Activated naive CD8-positive, alpha-beta T cell (primary cell): ENCODE measurements around the gene F2RL1.
"Not testable (repeated sequence)": the region's sequence is repeated elsewhere in the genome, so short reads cannot be mapped to it uniquely, and the experiment has no call there.

Experiments used
- H3K27ac Mint-ChIP-seq: one replicate; pipeline ENCODE4 v1.8.0; 2021; ENCODE audit warnings: mixed read lengths
- H3K27me3 Mint-ChIP-seq: one replicate; pipeline ENCODE4 v1.8.0; 2021; ENCODE audit warnings: mixed read lengths
- H3K36me3 Mint-ChIP-seq: one replicate; pipeline ENCODE4 v1.8.0; 2021; ENCODE audit warnings: mixed read lengths
- H3K4me1 Mint-ChIP-seq: one replicate; pipeline ENCODE4 v1.8.0; 2021; ENCODE audit warnings: low read depth, mixed read lengths
- H3K4me3 Mint-ChIP-seq: one replicate; pipeline ENCODE4 v1.8.0; 2021; ENCODE audit warnings: mild to moderate bottlenecking, mixed read lengths
- H3K9me3 Mint-ChIP-seq: one replicate; pipeline ENCODE4 v1.8.0; 2021; ENCODE audit warnings: low read depth, mixed read lengths

The F2RL1 gene

GRCh38 chr5:76794871-76795270, 24.0 kb upstream of the F2RL1 start:
- H3K4me1 Mint-ChIP-seq = peaks cover 12% of the 10 kb centered on the region
- H3K27ac Mint-ChIP-seq = no peak overlapping the region
- no peak overlapping the region for H3K4me3 Mint-ChIP-seq
- no peaks in the 10 kb centered on the region for H3K36me3 Mint-ChIP-seq
- H3K9me3 Mint-ChIP-seq = no peaks in the 10 kb centered on the region
- no peaks in the 10 kb centered on the region for H3K27me3 Mint-ChIP-seq

- Mint-ChIP-seq H3K27ac (no peak overlapping the region), H3K36me3 (no peaks in the 10 kb centered on the region), H3K4me1 (no peaks in the 10 kb centered on the region), H3K27me3 (no peaks in the 10 kb centered on the region), H3K9me3 (no peaks in the 10 kb centered on the region), H3K4me3 (no peak overlapping the region)
Observed at GRCh38 chr5:76799588-76799987, 19.2 kb upstream of the F2RL1 start.

- Mint-ChIP-seq H3K4me1 (no peaks in the 10 kb centered on the region), H3K9me3 (no peaks in the 10 kb centered on the region), H3K4me3 (no peak overlapping the region), H3K36me3 (no peaks in the 10 kb centered on the region), H3K27me3 (no peaks in the 10 kb centered on the region), H3K27ac (no peak overlapping the region)
Observed at GRCh38 chr5:76800579-76800978, 18.3 kb upstream of the F2RL1 start.

GRCh38 chr5:76801159-76801802, 17.5 kb upstream of the F2RL1 start:
- Mint-ChIP-seq H3K27ac (no peak overlapping the region), H3K27me3 (no peaks in the 10 kb centered on the region), H3K4me1 (no peaks in the 10 kb centered on the region), H3K4me3 (no peak overlapping the region), H3K9me3 (no peaks in the 10 kb centered on the region), H3K36me3 (no peaks in the 10 kb centered on the region)

GRCh38 chr5:76801803-76802195, 17.0 kb upstream of the F2RL1 start:
- Mint-ChIP-seq H3K27me3 (no peaks in the 10 kb centered on the region), H3K4me3 (no peak overlapping the region), H3K27ac (no peak overlapping the region), H3K4me1 (no peaks in the 10 kb centered on the region), H3K9me3 (no peaks in the 10 kb centered on the region), H3K36me3 (no peaks in the 10 kb centered on the region)

GRCh38 chr5:76804266-76804665, 14.6 kb upstream of the F2RL1 start:
- Mint-ChIP-seq H3K36me3 (no peaks in the 10 kb centered on the region), H3K27ac (no peak overlapping the region), H3K9me3 (no peaks in the 10 kb centered on the region), H3K27me3 (no peaks in the 10 kb centered on the region), H3K4me3 (no peak overlapping the region), H3K4me1 (no peaks in the 10 kb centered on the region)

- Mint-ChIP-seq H3K27ac (no peak overlapping the region), H3K4me3 (no peak overlapping the region), H3K36me3 (no peaks in the 10 kb centered on the region), H3K9me3 (no peaks in the 10 kb centered on the region), H3K4me1 (no peaks in the 10 kb centered on the region), H3K27me3 (no peaks in the 10 kb centered on the region)
Observed at GRCh38 chr5:76805821-76806505, 12.9 kb upstream of the F2RL1 start.

GRCh38 chr5:76807296-76807695, 11.5 kb upstream of the F2RL1 start:
- no peaks in the 10 kb centered on the region for H3K9me3 Mint-ChIP-seq
- H3K4me1 Mint-ChIP-seq = no peaks in the 10 kb centered on the region
- no peaks in the 10 kb centered on the region for H3K36me3 Mint-ChIP-seq
- H3K27me3 Mint-ChIP-seq = no peaks in the 10 kb centered on the region
- no peak overlapping the region for H3K27ac Mint-ChIP-seq
- no peak overlapping the region for H3K4me3 Mint-ChIP-seq

- H3K9me3 Mint-ChIP-seq = no peaks in the 10 kb centered on the region
- H3K4me1 Mint-ChIP-seq = no peaks in the 10 kb centered on the region
- H3K27me3 Mint-ChIP-seq = no peaks in the 10 kb centered on the region
- H3K4me3 Mint-ChIP-seq = no peak overlapping the region
- H3K27ac Mint-ChIP-seq = no peak overlapping the region
- H3K36me3 Mint-ChIP-seq = no peaks in the 10 kb centered on the region
Observed at GRCh38 chr5:76808141-76808691, 10.6 kb upstream of the F2RL1 start.

GRCh38 chr5:76809141-76809540, 9.7 kb upstream of the F2RL1 start:
- Mint-ChIP-seq H3K4me3 (no peak overlapping the region), H3K9me3 (no peaks in the 10 kb centered on the region), H3K27ac (no peak overlapping the region), H3K4me1 (no peaks in the 10 kb centered on the region), H3K27me3 (peaks cover under 1% of the 10 kb centered on the region), H3K36me3 (no peaks in the 10 kb centered on the region)

GRCh38 chr5:76810236-76810635, 8.6 kb upstream of the F2RL1 start:
- Mint-ChIP-seq H3K36me3 (no peaks in the 10 kb centered on the region), H3K4me1 (no peaks in the 10 kb centered on the region), H3K27ac (no peak overlapping the region), H3K27me3 (peaks cover 2% of the 10 kb centered on the region), H3K9me3 (no peaks in the 10 kb centered on the region), H3K4me3 (no peak overlapping the region)

- Mint-ChIP-seq H3K9me3 (no peaks in the 10 kb centered on the region), H3K4me3 (no peak overlapping the region), H3K4me1 (no peaks in the 10 kb centered on the region), H3K27me3 (peaks cover 5% of the 10 kb centered on the region), H3K36me3 (no peaks in the 10 kb centered on the region), H3K27ac (no peak overlapping the region)
Observed at GRCh38 chr5:76811214-76811613, 7.6 kb upstream of the F2RL1 start.

GRCh38 chr5:76812209-76812608, 6.6 kb upstream of the F2RL1 start:
- H3K36me3 Mint-ChIP-seq, H3K9me3 Mint-ChIP-seq, H3K4me3 Mint-ChIP-seq, H3K4me1 Mint-ChIP-seq, H3K27me3 Mint-ChIP-seq, H3K27ac Mint-ChIP-seq: not testable (repeated sequence)

GRCh38 chr5:76813982-76814562, 4.8 kb upstream of the F2RL1 start:
- H3K27me3 Mint-ChIP-seq = peaks cover 9% of the 10 kb centered on the region
- peaks cover 6% of the 10 kb centered on the region for H3K4me1 Mint-ChIP-seq
- H3K36me3 Mint-ChIP-seq = no peaks in the 10 kb centered on the region
- no peaks in the 10 kb centered on the region for H3K9me3 Mint-ChIP-seq
- H3K4me3 Mint-ChIP-seq = no peak overlapping the region
- no peak overlapping the region for H3K27ac Mint-ChIP-seq

GRCh38 chr5:76816110-76816831, 2.6 kb upstream of the F2RL1 start:
- Mint-ChIP-seq H3K36me3 (no peaks in the 10 kb centered on the region), H3K4me1 (peaks cover 18% of the 10 kb centered on the region), H3K27me3 (peaks cover 9% of the 10 kb centered on the region), H3K27ac (no peak overlapping the region), H3K9me3 (no peaks in the 10 kb centered on the region), H3K4me3 (no peak overlapping the region)
